Activated B cell treated with CpG ODN at 0.5 μM for 24 hours (primary cell): ENCODE measurements around the gene TMEM170B. TPM values are rescaled to one million over a fixed set of nuclear protein-coding genes. Genes with fewer than 3 reads are reported as not detected.

Experiments
- ATAC-seq: fragments of 200-7000 bp; cut with Tn5 transposase; one replicate; pipeline ENCODE4 v1.10.0; 2021; ENCODE audit warnings: low read depth, mild to moderate bottlenecking, moderate library complexity
- CTCF ChIA-PET: fragments of 350-600 bp; sonication (Branson Sonifier 250); formaldehyde crosslinking; loops from one replicate; lab custom pipeline; 2021; ENCODE audit warnings: antibody characterized with exemption; lab: Charles Lee
- POLR2A ChIA-PET: fragments of 350-600 bp; sonication (Branson Sonifier 250); formaldehyde crosslinking; loops from one replicate; lab custom pipeline; 2021; ENCODE audit warnings: antibody characterized with exemption; lab: Charles Lee
- DNase-seq: peaks from one replicate; pipeline ENCODE4 v3.0.0; 2022
- H3K27ac Mint-ChIP-seq: one replicate; pipeline ENCODE4 v1.8.0; 2020; ENCODE audit warnings: mixed read lengths
- H3K27me3 Mint-ChIP-seq: one replicate; pipeline ENCODE4 v1.8.0; 2021; ENCODE audit warnings: mixed read lengths
- H3K36me3 Mint-ChIP-seq: one replicate; pipeline ENCODE4 v1.8.0; 2021; ENCODE audit warnings: low read depth, mixed read lengths
- H3K4me1 Mint-ChIP-seq: one replicate; pipeline ENCODE4 v1.8.0; 2021; ENCODE audit warnings: mixed read lengths
- H3K4me3 Mint-ChIP-seq: one replicate; pipeline ENCODE4 v1.8.0; 2020; ENCODE audit warnings: mild to moderate bottlenecking, mixed read lengths
- H3K9me3 Mint-ChIP-seq: one replicate; pipeline ENCODE4 v1.8.0; 2020; ENCODE audit warnings: mixed read lengths
- CTCF ChIP-seq: fragments of 200-600 bp; IDR thresholded peaks from one replicate; pipeline ENCODE4 v1.8.0; 2022; ENCODE audit warnings: antibody characterized with exemption, mild to moderate bottlenecking
- intact Hi-C: fragments of 100-400 bp; cut with micrococcal nuclease; formaldehyde crosslinking; loops from one replicate; pipeline ENCODE4 v1.15.1; 2024
- total RNA-seq: library from RNA; stranded (reverse); gene quantifications from 2 replicates; pipeline ENCODE4 v1.2.3, GENCODE V29; 2022

TMEM170B gene
- total RNA-seq, 1 donor from 2014 or later, result 2.6 TPM

- no peaks in the 10 kb centered on the region for H3K4me1 Mint-ChIP-seq
- no peak for TF ChIP-seq CTCF
- intact Hi-C loops, result no loop called here
- ChIA-PET CTCF (no interaction called here), POLR2A (no interaction called here)
- peaks cover 3% of the 10 kb centered on the region for H3K27me3 Mint-ChIP-seq
- no peak for DNase-seq
- H3K9me3 Mint-ChIP-seq, result no peaks in the 10 kb centered on the region
- H3K4me3 Mint-ChIP-seq, result no peak overlapping the region
- no peaks in the 10 kb centered on the region for H3K36me3 Mint-ChIP-seq
- no peak for ATAC-seq
- H3K27ac Mint-ChIP-seq, result no peak overlapping the region
Observed at GRCh38 chr6:11528996-11529395, 8.6 kb upstream of the TMEM170B start.

- no peak overlapping the region for H3K4me3 Mint-ChIP-seq
- no peak for ATAC-seq
- H3K27me3 Mint-ChIP-seq, result peaks cover 3% of the 10 kb centered on the region
- H3K27ac Mint-ChIP-seq, result no peak overlapping the region
- TF ChIP-seq CTCF, result no peak
- H3K4me1 Mint-ChIP-seq, result peaks cover 4% of the 10 kb centered on the region
- CTCF ChIA-PET, result no interaction called here
- no peaks in the 10 kb centered on the region for H3K36me3 Mint-ChIP-seq
- intact Hi-C loops, result loop anchor here (10.0 kb wide), 1 partner anchor 997 kb away; no protein-coding TSS in a partner anchor
- no peaks in the 10 kb centered on the region for H3K9me3 Mint-ChIP-seq
- POLR2A ChIA-PET, result no interaction called here
- no peak for DNase-seq
Observed at GRCh38 chr6:11532097-11532496, 5.5 kb upstream of the TMEM170B start.

GRCh38 chr6:11534561-11534960 lies 3.0 kb upstream of the TMEM170B start:
- no peaks in the 10 kb centered on the region for H3K36me3 Mint-ChIP-seq
- ATAC-seq (no peak), DNase-seq (no peak)
- no peak overlapping the region for H3K4me3 Mint-ChIP-seq
- peaks cover 11% of the 10 kb centered on the region for H3K4me1 Mint-ChIP-seq
- no peak overlapping the region for H3K27ac Mint-ChIP-seq
- H3K9me3 Mint-ChIP-seq, result no peaks in the 10 kb centered on the region
- intact Hi-C loops, result loop anchor here (10.0 kb wide), 1 partner anchor 1000 kb away; no protein-coding TSS in a partner anchor
- no peaks in the 10 kb centered on the region for H3K27me3 Mint-ChIP-seq
- no peak for TF ChIP-seq CTCF
- POLR2A ChIA-PET, result no interaction called here
- CTCF ChIA-PET, result no interaction called here

- no peaks in the 10 kb centered on the region for H3K9me3 Mint-ChIP-seq
- no peaks in the 10 kb centered on the region for H3K36me3 Mint-ChIP-seq
- peaks cover 11% of the 10 kb centered on the region for H3K4me1 Mint-ChIP-seq
- no peak overlapping the region for H3K4me3 Mint-ChIP-seq
- H3K27me3 Mint-ChIP-seq, result no peaks in the 10 kb centered on the region
- POLR2A ChIA-PET, result no interaction called here
- ATAC-seq (no peak), DNase-seq (no peak)
- intact Hi-C loops, result loop anchor here (5.0 to 10.0 kb wide), 3 partner anchors 154 to 1001 kb away; partner anchors contain the start of gene TMEM14B
- CTCF ChIA-PET, result no interaction called here
- no peak overlapping the region for H3K27ac Mint-ChIP-seq
- TF ChIP-seq CTCF, result no peak
Observed at GRCh38 chr6:11535801-11536230, 1.7 kb upstream of the TMEM170B start.

GRCh38 chr6:11536795-11537194 lies 754 bp upstream of the TMEM170B start:
- no peak for TF ChIP-seq CTCF
- ChIA-PET CTCF (no interaction called here), POLR2A (no interaction called here)
- Mint-ChIP-seq H3K9me3 (no peaks in the 10 kb centered on the region), H3K4me3 (peak overlapping the region; percentile 83), H3K36me3 (no peaks in the 10 kb centered on the region), H3K27ac (peak overlapping the region; percentile 74), H3K4me1 (peaks cover 11% of the 10 kb centered on the region), H3K27me3 (no peaks in the 10 kb centered on the region)
- ATAC-seq (no peak), DNase-seq (no peak)
- intact Hi-C loops, result loop anchor here (1.0 to 10.0 kb wide), 8 partner anchors 17 to 1002 kb away; partner anchors contain the start of genes NEDD9, SMIM13 and TMEM14B
